Gastroesophageal sphincter (tissue), 3 donors: ENCODE results near the gene ARHGEF11.

Experiments
- POLR2A ChIP-seq, 2 donors: fragments of 450-650 bp; IDR thresholded peaks; one replicate each; pipeline ENCODE4 v1.6.1; 2017; ENCODE audit warnings: antibody characterized with exemption in 2 of 2, mild to moderate bottlenecking in 2 of 2, moderate library complexity in 1 of 2
- TF ChIP-seq, protein P1 (sequence below), 4 experiments: fragments of 200-600 bp in 2 of 4; fragments of 450-650 bp in 2 of 4; sonication (generic) in 1 of 4; IDR thresholded peaks; one replicate each; pipeline ENCODE4 v1.5.1; 2017 to 2019; ENCODE audit warnings: antibody characterized with exemption in 4 of 4, mild to moderate bottlenecking in 2 of 4, moderate library complexity in 2 of 4

DNA sequence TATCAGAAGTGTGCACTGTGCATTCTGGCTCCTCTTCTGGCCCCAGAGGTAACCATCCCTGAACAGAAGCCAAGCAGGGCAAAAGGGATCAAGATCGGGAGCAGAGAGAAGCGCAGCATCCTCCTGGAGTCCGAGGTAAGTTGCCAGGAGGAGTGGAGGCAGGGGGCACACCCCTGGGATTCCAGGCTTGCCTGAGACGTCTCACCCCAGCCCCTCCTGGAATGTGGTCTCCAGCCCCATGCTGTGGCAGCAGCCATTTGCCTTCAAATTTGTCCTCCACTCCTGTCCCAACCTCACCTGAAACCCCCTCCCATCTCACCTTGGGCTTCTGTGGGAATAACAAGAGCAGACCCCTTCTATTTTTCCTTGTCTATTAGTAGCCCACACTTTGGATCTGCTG is 115.1 kb downstream of the ARHGEF11 start:
- TF ChIP-seq, protein P1, sequence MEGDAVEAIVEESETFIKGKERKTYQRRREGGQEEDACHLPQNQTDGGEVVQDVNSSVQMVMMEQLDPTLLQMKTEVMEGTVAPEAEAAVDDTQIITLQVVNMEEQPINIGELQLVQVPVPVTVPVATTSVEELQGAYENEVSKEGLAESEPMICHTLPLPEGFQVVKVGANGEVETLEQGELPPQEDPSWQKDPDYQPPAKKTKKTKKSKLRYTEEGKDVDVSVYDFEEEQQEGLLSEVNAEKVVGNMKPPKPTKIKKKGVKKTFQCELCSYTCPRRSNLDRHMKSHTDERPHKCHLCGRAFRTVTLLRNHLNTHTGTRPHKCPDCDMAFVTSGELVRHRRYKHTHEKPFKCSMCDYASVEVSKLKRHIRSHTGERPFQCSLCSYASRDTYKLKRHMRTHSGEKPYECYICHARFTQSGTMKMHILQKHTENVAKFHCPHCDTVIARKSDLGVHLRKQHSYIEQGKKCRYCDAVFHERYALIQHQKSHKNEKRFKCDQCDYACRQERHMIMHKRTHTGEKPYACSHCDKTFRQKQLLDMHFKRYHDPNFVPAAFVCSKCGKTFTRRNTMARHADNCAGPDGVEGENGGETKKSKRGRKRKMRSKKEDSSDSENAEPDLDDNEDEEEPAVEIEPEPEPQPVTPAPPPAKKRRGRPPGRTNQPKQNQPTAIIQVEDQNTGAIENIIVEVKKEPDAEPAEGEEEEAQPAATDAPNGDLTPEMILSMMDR (IDR thresholded peaks at IDR 0.05) = no peak
- no peak for TF ChIP-seq POLR2A (IDR thresholded peaks at IDR 0.05)
